ENCODE measurements around the gene HDAC7.

HDAC7 gene

DNA sequence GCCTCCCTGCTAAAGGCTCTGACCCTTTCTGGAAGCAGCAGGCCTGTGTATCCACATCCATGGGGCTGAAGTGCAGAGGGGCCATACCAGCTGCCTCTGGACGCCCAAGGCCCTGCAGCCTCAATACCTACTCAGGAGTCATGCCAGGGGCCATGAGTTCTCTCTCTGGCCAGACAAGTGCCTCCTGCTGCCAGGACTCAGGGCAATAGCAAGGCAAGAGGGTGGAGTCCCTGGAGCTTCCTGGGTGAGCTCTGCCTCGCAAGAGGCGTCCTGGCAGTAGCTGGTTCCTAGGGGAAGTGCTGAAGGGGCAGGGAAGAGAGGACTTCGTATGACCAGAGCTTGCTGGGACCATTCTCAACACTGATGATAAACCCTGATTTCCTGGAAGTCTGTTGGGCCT, 83.5 kb downstream of the HDAC7 start:
- no peak for DNase-seq (ENCODE audit: low read depth, low spot score)
- no peak overlapping the region for H3K27ac ChIP-seq (ENCODE audit: low read length)
- WGBS (ENCODE audit: insufficient coverage, insufficient read length), result no CpG with 5 or more reads among the region's 4 CpGs
- H3K9me3 ChIP-seq (ENCODE audit: control insufficient read depth, insufficient read depth, low read length), result no peaks in the 10 kb centered on the region
- H3K36me3 ChIP-seq (ENCODE audit: control insufficient read depth, insufficient read depth, low read length), result no peaks in the 10 kb centered on the region
- H3K4me3 ChIP-seq (ENCODE audit: low read length), result no peak overlapping the region
- no peaks in the 10 kb centered on the region for H3K27me3 ChIP-seq (ENCODE audit: control insufficient read depth, insufficient read depth, low read length)
- peaks cover 5% of the 10 kb centered on the region for H3K4me1 ChIP-seq (ENCODE audit: control insufficient read depth, insufficient read depth, low read length)

DNA sequence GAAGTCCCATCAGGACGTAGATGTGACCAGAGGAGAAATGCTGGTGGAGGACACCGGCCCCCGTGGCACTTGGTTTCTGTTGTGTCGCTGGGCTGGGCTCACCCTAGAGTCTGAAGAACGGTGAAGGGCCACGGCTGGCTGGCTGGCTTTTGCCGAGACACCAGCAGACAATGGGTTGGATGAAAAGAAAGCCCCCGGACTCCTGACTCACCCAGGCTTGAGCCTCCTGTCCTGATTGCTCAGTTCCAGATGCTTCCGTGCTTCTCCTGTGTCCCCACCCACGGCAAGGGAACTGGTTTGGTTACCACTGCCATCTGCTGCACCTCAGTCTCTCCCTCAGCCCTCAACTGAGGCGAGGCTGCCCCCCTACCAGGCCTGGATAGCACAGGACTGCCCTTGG, 84.1 kb downstream of the HDAC7 start:
- H3K27me3 ChIP-seq (ENCODE audit: control insufficient read depth, insufficient read depth, low read length), result no peaks in the 10 kb centered on the region
- no peak overlapping the region for H3K27ac ChIP-seq (ENCODE audit: low read length)
- DNase-seq (ENCODE audit: low read depth, low spot score), result no peak
- no peaks in the 10 kb centered on the region for H3K36me3 ChIP-seq (ENCODE audit: control insufficient read depth, insufficient read depth, low read length)
- no peaks in the 10 kb centered on the region for H3K9me3 ChIP-seq (ENCODE audit: control insufficient read depth, insufficient read depth, low read length)
- no CpG with 5 or more reads among the region's 11 CpGs for WGBS (ENCODE audit: insufficient coverage, insufficient read length)
- peaks cover 5% of the 10 kb centered on the region for H3K4me1 ChIP-seq (ENCODE audit: control insufficient read depth, insufficient read depth, low read length)
- H3K4me3 ChIP-seq (ENCODE audit: low read length), result no peak overlapping the region

DNA sequence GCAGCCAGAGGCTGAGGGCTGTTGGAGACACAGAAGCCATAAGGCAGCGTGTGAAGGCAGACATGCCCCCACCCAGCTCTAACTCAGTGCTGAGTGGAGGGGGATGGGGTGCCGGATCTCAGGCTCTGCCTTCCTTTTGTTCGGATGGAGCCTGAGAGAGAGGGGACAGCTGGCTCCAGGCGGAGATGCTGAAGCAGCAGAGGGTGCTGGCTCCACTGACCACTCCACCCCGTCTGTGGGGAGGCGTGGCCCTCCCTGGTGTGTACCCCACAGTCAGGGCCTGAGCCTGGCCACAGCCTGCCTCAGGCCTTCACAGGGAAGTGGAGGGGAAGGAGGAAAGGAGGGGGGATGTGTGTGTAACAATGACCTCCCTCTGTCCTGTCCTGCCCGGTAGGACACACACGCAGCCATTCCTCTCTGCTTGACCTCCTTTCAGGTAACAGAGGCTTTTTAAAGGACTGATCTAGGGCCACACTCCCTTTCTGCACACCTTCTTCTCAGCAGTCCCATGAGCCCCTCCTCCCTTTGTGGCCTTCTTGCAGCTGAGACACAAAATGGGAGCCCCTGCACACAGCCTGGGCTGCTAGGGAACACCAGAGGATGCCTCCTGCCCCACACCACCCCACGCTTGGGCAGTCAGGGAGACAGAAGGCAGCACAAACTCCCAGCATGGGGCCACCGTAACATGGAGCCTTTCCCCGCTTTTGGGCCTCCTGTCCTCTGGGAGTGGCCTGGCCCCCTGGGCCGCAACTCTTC, 84.8 kb downstream of the HDAC7 start:
- no CpG with 5 or more reads among the region's 12 CpGs for WGBS (ENCODE audit: insufficient coverage, insufficient read length)

DNA sequence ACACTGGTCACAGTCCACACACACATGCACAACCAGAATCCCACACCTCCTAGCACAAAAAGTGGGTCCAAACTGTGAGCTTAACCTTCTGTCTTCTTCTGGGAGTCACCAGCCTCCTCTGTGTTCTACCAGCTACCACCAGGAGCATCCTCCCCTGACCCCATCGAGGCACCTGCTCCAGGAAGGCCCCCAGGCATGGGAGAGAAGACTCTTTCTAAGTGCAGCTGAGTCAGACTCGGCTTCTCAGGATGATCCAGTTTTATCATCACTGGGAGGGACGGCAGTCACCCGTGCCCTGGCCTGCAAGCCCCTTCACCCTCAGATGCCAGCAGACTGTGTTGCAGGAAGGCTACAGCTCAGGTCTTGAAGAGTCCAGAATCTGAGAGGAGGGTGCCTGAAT, 86.6 kb downstream of the HDAC7 start:
- DNase-seq (ENCODE audit: low read depth, low spot score), result no peak
- peaks cover 5% of the 10 kb centered on the region for H3K4me1 ChIP-seq (ENCODE audit: control insufficient read depth, insufficient read depth, low read length)
- no CpG with 5 or more reads among the region's 4 CpGs for WGBS (ENCODE audit: insufficient coverage, insufficient read length)
- no peak overlapping the region for H3K27ac ChIP-seq (ENCODE audit: low read length)
- H3K36me3 ChIP-seq (ENCODE audit: control insufficient read depth, insufficient read depth, low read length), result no peaks in the 10 kb centered on the region
- no peaks in the 10 kb centered on the region for H3K9me3 ChIP-seq (ENCODE audit: control insufficient read depth, insufficient read depth, low read length)
- H3K27me3 ChIP-seq (ENCODE audit: control insufficient read depth, insufficient read depth, low read length), result no peaks in the 10 kb centered on the region
- H3K4me3 ChIP-seq (ENCODE audit: low read length), result no peak overlapping the region

More for the DNA sequence above, 84.8 kb downstream of the HDAC7 start:
- no peak overlapping the region for H3K4me3 ChIP-seq (ENCODE audit: low read length)
- H3K4me1 ChIP-seq (ENCODE audit: control insufficient read depth, insufficient read depth, low read length), result peaks cover 5% of the 10 kb centered on the region
- no peak overlapping the region for H3K27ac ChIP-seq (ENCODE audit: low read length)
- DNase-seq (ENCODE audit: low read depth, low spot score), result no peak
- no peaks in the 10 kb centered on the region for H3K9me3 ChIP-seq (ENCODE audit: control insufficient read depth, insufficient read depth, low read length)
- H3K36me3 ChIP-seq (ENCODE audit: control insufficient read depth, insufficient read depth, low read length), result no peaks in the 10 kb centered on the region
- H3K27me3 ChIP-seq (ENCODE audit: control insufficient read depth, insufficient read depth, low read length), result no peaks in the 10 kb centered on the region
